GF-D8 (cell line): Measurements from ENCODE around the gene ENDOG.
"Not testable (repeated sequence)": the region's sequence is repeated elsewhere in the genome, so short reads cannot be mapped to it uniquely, and the experiment has no call there.

Experiments used
- DNase-seq: peaks from one replicate; lab custom pipeline; 2025; lab: John Stamatoyannopoulos, UW

ENDOG gene

GRCh38 chr9:128828719-128829452 is 10.6 kb downstream of the ENDOG start:
- DNase-seq, result no peak

DNA sequence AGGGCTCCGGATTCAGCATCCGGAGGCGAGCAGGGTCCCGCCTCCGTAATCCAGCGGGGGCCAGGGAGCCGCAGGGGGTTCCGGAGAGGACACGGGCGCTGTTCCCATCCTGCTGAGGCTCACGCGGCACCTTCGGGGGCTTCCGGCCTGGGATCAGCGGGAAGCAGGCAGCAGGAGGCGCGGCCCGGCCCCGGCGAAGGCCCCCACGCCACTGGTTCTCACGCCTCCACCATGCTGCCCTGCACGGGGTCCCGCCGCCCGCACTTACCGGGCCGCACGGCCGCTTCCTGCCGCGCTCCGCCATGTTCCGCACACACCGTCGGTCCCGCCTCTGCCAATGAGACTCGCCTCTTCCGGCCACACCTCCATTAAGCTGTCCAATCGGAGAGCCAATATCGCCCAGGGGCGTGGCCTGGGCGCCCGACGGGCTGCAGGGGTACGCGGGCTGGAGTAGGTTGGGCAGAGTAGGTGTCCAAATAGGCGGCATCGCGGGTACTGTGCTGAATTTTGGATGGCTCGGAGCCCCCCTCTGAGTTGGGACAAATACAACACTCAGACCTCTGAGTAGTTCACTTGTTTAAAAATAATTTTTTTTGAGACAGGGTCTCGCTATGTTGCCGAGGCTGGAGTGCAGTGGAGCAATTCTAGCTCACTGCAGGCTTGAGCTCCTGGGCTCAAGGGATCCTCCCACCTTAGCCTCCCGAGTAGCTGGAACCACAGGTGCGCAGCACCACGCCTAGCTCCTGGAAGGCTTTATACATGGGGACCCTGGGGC is 11.4 kb downstream of the ENDOG start, which contains the start of gene SPOUT1:
TSS of gene SPOUT1 (minus strand) at position 318 of the 775 bp plus-strand sequence. CDS start at position 304, 14 bp downstream.
- DNase-seq, result peak; percentile 81

DNA sequence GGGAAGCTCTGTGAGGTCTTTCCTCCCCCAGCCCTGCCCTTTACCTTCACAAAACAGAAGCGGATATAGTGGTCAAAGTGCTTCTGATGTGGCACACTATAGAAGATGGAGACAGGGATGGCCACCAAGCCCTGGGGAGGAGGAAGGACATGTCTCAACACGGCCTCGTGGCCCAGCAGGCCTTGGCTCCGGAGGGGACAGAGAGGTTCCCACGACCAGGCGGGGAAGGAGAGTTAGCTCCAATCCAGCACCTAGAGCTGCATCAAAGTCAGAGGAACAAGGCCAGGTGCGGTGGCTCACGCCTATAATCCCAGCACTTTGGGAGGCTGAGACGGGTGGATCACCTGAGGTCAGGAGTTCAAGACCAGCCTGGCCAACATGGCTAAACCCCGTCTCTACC is 15.4 kb downstream of the ENDOG start:
- DNase-seq, result no peak

DNA sequence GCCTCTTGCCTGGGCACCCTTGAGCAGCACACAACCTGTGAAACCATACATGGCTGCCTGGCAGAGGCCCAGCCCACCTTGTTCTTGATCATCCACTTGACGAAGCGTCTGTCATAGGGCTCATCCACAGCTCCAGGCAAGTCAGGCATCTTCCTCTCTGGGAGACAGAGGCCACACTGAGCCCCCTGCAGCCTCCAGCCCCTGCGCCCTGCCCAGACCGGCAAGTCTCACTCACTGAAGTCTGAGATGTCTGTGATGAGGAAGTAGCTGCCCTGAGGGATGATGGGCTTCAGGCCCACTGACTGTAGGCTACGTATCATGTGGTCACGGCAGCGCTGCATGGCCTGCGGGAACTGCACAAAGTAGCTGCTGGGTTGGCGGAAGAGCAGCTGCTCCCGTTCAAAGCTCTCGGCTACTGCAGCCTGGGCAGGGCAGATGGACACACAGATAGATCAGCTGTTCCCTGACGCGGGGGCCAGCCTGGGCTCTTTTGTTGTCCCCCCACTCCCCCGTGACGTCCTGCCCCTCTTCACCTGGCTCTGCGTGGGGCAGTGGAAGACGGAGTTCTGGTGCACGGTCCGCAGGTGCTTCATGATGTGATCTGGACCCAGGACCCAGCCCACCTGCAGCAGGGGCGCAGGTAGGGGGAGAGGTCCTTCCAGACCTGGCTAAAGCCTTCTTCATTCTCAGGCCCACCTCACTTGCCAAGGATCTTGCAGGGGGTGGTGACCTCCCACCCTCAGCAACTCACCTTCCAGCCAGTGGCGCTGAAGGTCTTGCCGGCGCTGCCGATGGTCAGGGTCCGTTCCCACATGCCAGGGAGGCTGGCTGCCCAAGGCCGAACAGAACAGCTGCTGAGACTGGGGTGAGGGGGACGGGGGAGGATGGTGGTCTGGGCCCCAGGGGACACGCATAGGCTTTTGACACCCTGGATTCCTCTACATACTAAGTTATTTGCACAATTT is 17.2 kb downstream of the ENDOG start:
- DNase-seq, result no peak

DNA sequence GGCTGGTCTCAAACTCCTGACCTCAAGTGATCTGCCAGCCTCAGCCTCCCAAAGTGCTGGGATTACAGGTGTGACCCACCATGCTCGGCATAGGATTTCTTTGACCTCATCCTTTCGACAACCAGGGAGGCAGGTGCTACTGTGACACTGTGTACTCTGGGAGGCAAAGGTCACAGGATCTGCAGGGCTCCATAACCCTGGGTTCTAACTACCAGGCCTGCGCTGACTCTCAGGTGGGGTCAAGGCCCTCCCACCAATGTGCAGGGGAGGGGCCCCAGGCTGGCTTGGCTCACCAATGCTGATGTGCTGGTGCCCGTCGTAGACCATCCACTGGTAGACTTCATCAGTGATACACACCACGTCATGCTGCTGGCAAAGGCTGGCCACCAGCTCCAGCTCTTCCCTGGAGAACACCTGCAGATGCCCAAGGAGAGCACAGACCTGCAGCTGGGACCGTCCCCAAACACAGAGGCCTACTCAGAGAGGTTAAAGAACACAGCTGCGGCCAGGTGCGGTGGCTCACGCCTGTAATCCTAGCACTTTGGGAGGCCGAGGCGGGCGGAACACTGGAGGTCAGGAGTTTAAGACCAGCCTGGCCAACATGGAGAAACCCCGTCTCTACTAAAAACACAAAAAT is 18.3 kb downstream of the ENDOG start:
- DNase-seq, result no peak

DNA sequence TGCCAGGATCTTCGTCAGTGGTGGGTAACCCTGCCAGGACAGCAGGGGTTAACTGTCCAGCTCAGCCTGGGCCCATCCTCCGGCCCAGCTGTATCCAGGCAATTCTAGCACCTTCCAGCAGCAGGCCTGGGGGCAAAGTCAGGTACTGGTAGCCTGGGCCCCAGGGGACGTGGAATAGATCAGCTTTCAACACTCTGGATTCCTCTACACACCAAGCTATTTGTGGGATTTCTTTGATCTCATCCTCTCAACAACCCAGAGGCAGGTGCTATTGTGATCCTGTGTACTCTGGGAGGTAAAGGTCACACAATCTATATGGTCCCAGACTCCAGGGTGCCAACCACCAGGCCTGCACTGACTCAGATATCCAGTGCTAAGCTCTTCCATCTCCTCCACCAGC is 20.0 kb downstream of the ENDOG start:
- DNase-seq, result no peak

DNA sequence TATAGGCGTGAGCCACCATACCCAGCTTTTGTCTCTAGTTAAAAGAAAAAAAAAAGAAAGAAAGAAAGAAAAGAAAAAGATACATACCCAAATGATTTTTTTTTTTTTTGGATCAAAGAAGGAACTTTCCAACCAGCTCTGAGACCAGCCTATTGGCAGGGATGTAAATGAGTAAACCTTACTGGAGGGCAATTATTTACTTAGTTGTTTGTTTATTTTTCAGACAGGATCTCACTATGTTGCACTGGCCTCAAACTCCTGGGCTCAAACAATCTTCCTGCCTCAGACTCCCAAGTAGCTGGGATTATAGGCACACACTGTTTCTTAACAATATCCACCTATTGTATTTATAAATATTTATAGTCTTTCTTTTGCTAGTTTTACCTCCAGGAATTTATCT is 22.2 kb downstream of the ENDOG start:
- no peak for DNase-seq

DNA sequence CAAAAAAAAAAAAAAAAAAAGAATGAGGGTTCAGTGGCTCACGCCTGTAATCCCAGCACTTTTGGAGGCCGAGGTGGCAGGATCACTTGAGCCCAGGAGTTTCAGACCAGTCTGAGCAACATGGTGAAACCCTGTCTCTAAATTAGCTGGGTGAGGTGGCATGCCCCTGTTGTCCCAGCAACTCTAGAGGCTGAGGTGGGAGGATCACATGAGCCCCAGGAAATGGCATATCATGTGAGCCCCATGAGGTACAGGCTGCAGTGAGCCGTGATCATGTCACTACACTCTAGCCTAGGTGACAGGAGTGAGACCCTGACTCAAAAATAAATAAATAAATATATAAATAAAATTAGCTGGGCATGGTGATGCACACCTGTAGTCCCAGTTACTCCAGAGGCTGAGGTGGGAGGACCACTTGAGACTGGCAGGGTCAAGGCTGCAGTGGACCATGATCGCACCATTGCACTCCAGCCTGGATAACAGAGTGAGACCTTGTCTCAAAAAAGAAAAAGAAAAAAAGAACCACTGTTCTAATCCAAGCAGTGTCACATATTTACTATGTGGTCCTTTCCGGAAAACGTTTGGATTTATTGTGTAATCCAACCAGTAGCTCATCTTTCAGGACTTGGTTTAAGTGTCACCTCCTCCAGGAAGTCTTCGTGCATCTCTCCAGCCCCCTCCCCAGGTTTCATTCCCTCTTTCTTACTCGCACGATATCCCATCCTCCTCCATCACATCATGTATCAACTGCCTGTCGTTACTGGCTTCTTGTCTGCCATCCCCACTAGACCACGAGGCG is 23.6 kb downstream of the ENDOG start:
- no peak for DNase-seq

DNA sequence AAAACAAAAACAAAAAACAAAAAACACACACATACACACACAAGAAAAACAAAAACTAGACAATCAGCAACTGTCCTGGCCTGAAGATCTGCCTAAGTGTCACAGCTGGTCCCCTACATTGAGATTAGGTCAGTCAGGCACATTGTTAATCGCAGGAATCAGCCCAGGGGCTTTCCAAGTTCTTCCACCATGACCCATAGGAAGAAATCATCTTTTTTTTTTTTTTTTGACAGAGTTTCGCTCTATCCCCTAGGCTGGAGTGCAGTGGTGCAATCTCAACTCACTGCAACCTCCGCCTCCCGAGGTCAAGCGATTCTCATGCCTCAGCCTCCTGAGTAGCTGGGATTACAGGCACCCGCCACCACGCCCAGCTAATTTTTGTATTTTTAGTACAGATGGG is 24.9 kb downstream of the ENDOG start:
- not testable (repeated sequence) for DNase-seq

- no peak for DNase-seq
Observed at GRCh38 chr9:128845186-128845931, 27.1 kb downstream of the ENDOG start.

DNA sequence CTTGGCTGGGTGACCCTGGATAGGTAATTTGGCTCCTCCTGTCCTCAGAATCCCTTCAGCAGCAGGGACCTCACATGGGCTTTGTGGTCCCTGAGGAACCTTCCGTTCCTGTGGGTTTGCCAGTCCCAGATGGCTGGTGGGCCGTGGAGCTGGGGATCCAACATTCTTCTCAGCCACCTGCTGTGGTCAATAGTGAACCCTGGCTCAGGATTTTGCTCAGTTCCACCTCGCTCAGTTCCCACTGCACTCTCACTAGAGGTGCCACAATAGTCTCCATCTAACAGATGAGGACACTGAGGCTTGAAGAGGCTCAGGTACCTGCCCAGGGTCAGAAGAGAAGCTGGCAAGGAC is 28.4 kb downstream of the ENDOG start:
- DNase-seq, result no peak

- no peak for DNase-seq
Observed at GRCh38 chr9:128847803-128848202, 29.5 kb downstream of the ENDOG start.

DNA sequence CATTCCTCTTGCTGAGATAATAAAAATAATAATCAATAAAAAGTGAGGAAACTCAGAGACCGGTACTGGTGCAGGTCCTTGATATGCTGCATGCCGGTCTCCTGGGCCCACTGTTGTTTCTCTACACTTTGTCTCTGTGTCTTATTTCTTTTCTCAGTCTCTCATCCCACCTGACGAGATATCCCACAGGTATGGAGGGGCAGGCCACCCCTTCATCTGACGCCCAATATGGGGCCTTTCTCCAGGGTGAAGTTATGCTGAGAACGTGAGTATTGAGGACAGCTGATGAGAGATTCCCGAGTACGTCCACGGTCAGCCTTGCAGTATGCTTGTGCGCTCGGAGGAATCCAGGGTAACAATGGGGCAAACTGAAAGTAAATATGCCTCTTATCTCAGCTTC is 32.7 kb downstream of the ENDOG start:
- not testable (repeated sequence) for DNase-seq

DNA sequence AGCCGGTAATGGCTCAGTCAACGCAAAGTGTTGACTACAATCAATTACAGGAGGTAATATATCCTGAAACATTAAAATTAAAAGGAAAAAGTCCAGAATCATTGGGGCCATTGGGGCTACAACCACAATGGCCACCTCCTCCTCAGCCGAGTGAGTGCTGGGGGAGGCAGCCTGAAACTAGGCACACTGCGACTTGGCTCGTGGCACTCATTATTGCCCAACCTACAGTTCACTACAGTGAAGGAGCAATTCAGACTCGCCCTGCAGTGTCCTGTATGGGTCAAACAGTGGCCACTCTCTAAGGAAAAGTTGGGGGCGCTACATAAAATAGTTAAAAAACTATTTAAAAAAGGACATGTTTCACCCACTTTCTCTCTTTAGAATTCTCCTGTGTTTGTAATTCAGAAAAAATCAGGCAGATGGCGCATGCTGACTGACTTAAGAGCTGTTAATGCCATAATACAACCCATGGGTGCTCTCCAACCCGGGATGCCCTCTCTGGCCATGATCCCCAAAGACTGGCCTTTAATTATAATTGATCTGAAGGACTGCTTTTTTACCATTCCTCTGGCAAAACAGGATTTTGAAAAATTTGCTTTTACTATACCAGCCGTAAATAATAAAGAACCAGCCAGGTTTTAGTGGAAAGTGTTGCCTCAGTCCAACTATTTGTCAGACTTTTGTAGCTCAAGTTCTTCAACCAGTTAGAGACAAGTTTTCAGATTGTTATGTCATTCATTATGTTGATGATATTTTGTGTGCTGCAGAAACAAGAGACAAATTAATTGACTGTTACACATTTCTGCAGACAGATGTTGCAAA is 33.7 kb downstream of the ENDOG start:
- DNase-seq, result peak; percentile 13

DNA sequence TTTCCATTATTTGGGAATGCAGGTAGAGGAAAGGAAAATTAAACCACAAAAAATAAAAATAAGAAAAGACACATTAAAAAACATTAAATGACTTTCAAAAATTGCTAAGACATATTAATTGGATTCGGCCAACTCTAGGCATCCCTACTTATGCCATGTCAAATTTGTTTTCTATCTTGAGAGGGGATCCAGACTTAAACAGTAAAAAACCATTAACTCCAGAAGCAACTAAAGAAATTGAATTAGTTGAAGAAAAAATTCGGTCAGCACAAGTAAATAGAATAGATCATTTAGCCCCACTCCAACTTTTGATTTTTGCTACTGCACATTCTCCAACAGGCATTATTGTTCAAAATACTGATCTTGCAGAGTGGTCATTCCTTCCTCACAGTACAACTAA is 34.3 kb downstream of the ENDOG start:
- not testable (repeated sequence) for DNase-seq

- not testable (repeated sequence) for DNase-seq
Observed at GRCh38 chr9:128854454-128854853, 36.2 kb downstream of the ENDOG start.

- not testable (repeated sequence) for DNase-seq
Observed at GRCh38 chr9:128858476-128858875, 40.2 kb downstream of the ENDOG start.

DNA sequence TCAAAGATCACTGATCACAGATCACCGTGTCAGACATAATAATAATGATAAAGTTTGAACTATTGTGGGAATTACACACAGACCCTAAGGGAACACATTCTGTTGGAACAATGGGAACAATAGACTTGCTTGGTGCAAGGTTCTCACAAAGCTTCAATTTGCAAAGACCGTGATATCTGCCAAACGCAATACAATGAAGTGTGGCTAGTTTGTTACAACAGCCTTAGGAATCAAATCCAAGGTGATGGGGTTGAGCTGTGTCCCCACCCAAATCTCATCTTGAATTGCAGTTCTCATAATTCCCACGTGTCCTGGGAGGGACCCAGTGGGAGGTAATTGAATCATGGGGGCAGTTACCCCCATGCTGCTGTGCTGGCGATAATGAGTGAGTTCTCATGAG is 42.6 kb downstream of the ENDOG start:
- no peak for DNase-seq

DNA sequence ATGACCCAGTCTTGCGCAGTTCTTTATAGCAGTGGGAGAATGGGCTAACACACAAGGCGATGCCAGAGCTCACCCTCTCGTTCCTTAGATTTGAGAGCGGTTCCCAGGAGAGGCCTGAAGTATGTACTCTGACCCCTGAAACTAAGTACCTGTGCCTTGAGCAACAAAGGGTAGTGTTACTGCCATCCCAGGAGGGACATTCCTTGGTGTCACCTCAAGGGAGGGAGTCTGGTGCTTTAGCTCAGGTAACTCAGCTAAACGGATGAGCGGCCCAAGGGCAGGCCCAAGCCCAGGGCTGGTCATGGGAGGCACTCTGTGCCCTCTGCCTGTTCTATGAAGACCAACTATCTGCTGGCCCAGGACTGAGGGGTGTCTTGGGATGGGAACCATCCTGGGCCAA is 43.2 kb downstream of the ENDOG start:
- DNase-seq, result no peak
